IPS-20b (cell line): ENCODE measurements around the gene SAE1.

ENCODE experiments used
- H3K27ac ChIP-seq: one replicate; pipeline ENCODE4 v1.5.1; 2013; ENCODE audit warnings: low read length
- H3K27me3 ChIP-seq: 2 replicates; pipeline ENCODE4 v1.6.1; 2013; ENCODE audit warnings: mild to moderate bottlenecking, low read length, inconsistent platforms; ENCODE audit not compliant: insufficient read depth
- H3K36me3 ChIP-seq: 2 replicates; pipeline ENCODE4 v1.6.1; 2013; ENCODE audit warnings: low read depth, mild to moderate bottlenecking, inconsistent platforms, low read length, moderate library complexity; ENCODE audit not compliant: insufficient read depth
- H3K4me1 ChIP-seq: 2 replicates; pipeline ENCODE4 v1.6.1; 2013; ENCODE audit warnings: mild to moderate bottlenecking, control low read depth, inconsistent platforms, low read length, moderate library complexity; ENCODE audit not compliant: insufficient read depth
- H3K4me3 ChIP-seq: 2 replicates; pipeline ENCODE4 v1.5.1; 2013; ENCODE audit warnings: mild to moderate bottlenecking, low read length, inconsistent platforms
- H3K9ac ChIP-seq: 2 replicates; pipeline ENCODE4 v1.6.1; 2013; ENCODE audit warnings: low read depth, mild to moderate bottlenecking, inconsistent platforms, low read length, moderate library complexity
- H3K9me3 ChIP-seq: 2 replicates; pipeline ENCODE4 v1.6.1; 2013; ENCODE audit warnings: mild to moderate bottlenecking, low read depth, low read length, inconsistent platforms; ENCODE audit not compliant: insufficient read depth

The SAE1 gene

GRCh38 chr19:47210180-47210490 lies 79.5 kb downstream of the SAE1 start:
- H3K9ac ChIP-seq, result peak overlapping the region; percentile 71; the same call in 1 of the 2 replicates
- no peak overlapping the region for H3K4me3 ChIP-seq
- no peaks in the 10 kb centered on the region for H3K9me3 ChIP-seq
- peaks cover 65% of the 10 kb centered on the region for H3K36me3 ChIP-seq
- no peaks in the 10 kb centered on the region for H3K27me3 ChIP-seq
- no peak overlapping the region for H3K27ac ChIP-seq
- H3K4me1 ChIP-seq, result peaks cover 13% of the 10 kb centered on the region

- Histone ChIP-seq H3K9me3 (no peaks in the 10 kb centered on the region), H3K36me3 (peaks cover 59% of the 10 kb centered on the region)
Observed at GRCh38 chr19:47210689-47211316, 80.2 kb downstream of the SAE1 start.

GRCh38 chr19:47215581-47215980 lies 84.9 kb downstream of the SAE1 start:
- Histone ChIP-seq H3K36me3 (peaks cover 14% of the 10 kb centered on the region), H3K9ac (no peak overlapping the region), H3K4me3 (no peak overlapping the region), H3K9me3 (no peaks in the 10 kb centered on the region), H3K27ac (no peak overlapping the region), H3K4me1 (peaks cover under 1% of the 10 kb centered on the region), H3K27me3 (no peaks in the 10 kb centered on the region)

More at GRCh38 chr19:47210689-47211316, 80.2 kb downstream of the SAE1 start:
- Histone ChIP-seq H3K4me3 (no peak overlapping the region), H3K27ac (peak overlapping the region; percentile 42), H3K27me3 (no peaks in the 10 kb centered on the region), H3K9ac (peak overlapping the region; percentile 71; the same call in 1 of the 2 replicates), H3K4me1 (peaks cover 13% of the 10 kb centered on the region)

DNA sequence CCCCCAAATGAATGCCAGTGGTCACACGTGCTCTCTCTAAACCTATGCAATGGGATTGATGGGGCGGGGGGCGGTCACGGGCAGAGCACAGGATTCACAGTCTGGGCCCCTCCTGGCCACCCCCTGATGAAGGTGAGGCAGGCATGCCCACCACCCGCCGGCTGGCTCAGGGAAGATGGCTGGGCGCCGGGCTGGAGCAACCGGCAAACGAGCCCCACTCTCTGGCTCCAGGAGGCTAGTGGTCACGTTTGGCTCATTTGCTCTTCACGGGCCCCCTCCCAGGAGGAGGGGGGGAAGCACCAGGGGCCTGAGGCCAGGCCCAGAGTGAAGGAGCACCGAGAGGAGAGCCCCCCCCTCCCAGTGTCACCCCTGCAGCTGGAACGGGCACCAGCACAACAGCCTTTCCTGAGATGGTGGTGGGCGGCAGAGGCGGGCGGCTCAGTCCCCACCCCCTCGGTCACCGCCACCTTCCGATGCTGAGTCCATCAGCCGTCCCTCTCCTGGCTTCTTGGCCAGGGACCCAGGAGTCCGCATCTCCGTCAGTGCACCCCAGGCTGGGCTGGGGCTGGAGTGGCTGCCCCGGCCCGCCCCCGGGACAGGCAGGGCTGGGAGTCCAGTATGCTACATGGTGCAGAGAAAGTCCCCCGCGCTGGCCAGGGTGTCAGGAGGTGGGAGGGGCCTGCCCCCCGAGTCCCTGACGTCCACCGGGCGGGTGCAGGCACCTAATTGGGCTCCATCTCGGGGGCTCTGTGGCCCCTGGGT lies 90.6 kb downstream of the SAE1 start:
- Histone ChIP-seq H3K4me3 (no peak overlapping the region), H3K27me3 (no peaks in the 10 kb centered on the region), H3K36me3 (peaks cover 15% of the 10 kb centered on the region), H3K4me1 (peaks cover 5% of the 10 kb centered on the region; the same call in 1 of the 2 replicates), H3K9ac (no peak overlapping the region), H3K9me3 (no peaks in the 10 kb centered on the region), H3K27ac (no peak overlapping the region)

GRCh38 chr19:47221890-47222289 lies 91.3 kb downstream of the SAE1 start:
- H3K4me3 ChIP-seq, result no peak overlapping the region
- peaks cover 5% of the 10 kb centered on the region; the same call in 1 of the 2 replicates for H3K4me1 ChIP-seq
- H3K9me3 ChIP-seq, result no peaks in the 10 kb centered on the region
- H3K9ac ChIP-seq, result no peak overlapping the region
- peak overlapping the region; percentile 39 for H3K27ac ChIP-seq
- H3K36me3 ChIP-seq, result peaks cover 15% of the 10 kb centered on the region
- H3K27me3 ChIP-seq, result no peaks in the 10 kb centered on the region

DNA sequence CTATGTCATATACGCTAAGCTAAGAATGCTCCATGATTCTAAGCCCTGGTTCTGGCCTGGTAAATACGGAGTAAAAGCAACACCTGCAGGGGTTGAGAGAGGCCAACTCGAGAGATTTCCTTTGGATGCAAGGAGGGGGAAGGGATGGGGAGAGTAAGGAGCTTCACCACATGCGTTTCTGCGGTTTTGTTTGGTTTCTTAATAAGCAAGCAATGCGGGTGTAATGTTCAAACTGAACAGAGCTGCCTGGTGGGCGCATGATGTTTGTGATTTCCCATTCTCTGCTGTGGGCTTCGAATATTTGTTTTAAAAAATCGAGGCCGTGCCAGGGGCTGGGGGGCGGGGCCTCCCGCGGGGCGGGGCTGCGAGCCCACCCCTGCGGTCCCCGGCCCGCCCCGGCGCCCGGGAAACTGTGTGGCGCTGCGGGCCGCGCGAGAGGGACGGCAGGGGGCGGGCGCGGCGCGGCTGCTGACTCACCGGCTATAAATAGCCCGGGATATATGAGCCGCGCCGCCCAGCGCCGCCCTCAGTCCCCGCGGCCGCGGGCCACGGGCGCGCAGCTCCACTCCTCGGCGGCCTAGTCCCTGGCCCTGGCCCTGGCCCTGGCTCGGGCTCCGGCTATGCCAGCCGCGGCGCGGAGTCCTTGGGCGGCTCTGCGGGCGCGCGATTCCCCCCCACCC lies 95.3 kb downstream of the SAE1 start:
- H3K9me3 ChIP-seq, result no peaks in the 10 kb centered on the region
- H3K36me3 ChIP-seq, result peaks cover 9% of the 10 kb centered on the region
- peak overlapping the region; percentile 78; the same call in 1 of the 2 replicates for H3K4me3 ChIP-seq
- peak overlapping the region; percentile 78; the same call in 1 of the 2 replicates for H3K9ac ChIP-seq
- H3K27me3 ChIP-seq, result peaks cover 14% of the 10 kb centered on the region; the same call in 1 of the 2 replicates
- H3K4me1 ChIP-seq, result peaks cover 8% of the 10 kb centered on the region; the same call in 1 of the 2 replicates
- H3K27ac ChIP-seq, result peak overlapping the region; percentile 84

DNA sequence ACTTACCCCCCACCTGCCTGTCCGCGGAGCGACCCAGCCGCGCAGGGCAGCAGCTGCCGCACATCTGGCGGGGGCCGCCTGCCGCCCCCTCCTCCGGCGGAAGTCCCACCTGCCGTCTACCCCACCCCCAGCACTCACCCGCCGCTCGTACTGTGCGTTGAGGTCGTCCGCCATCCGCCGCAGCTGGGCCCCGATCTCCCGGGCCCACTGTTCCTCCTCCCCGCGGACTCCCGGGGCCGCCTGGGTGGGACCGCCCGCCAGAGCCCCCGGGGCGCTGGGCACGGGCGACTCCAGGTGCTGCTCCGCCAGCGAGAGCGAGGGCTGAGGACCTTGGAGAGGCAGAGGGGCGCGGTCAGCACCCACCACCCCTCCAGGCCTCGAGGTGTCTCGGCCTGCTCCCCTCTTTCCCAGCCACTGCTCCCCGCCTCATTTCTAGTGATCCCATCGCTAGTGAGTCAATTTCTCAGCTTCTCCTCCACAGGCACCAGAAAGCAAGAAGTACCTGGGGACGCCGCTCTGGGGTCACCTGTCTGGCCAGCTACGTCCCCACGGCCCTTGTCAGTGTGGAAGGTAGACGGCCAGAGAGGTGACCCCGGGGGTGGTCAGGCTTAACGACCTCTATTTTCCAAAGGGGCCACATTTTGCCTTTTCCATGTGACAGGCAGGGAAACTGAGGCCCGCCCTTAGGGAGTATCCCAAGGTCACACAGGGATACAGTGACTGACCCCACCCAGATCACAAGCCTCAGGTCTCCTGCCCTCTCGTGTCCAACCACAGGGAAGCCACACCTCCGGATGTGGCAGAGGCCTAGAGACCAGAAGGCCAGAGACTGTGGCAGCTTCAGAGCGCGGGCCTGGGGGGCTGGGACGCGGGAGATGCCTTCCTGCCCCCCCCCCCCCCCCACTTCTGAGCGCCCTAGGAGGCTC lies 96.1 kb downstream of the SAE1 start:
- H3K9ac ChIP-seq, result peak overlapping the region; percentile 78; the same call in 1 of the 2 replicates
- peak overlapping the region; percentile 84 for H3K27ac ChIP-seq
- H3K4me1 ChIP-seq, result peaks cover 10% of the 10 kb centered on the region; the same call in 1 of the 2 replicates
- H3K27me3 ChIP-seq, result peaks cover 14% of the 10 kb centered on the region; the same call in 1 of the 2 replicates
- H3K4me3 ChIP-seq, result peak overlapping the region; percentile 78
- no peaks in the 10 kb centered on the region for H3K9me3 ChIP-seq
- H3K36me3 ChIP-seq, result peaks cover 6% of the 10 kb centered on the region; the same call in 1 of the 2 replicates

DNA sequence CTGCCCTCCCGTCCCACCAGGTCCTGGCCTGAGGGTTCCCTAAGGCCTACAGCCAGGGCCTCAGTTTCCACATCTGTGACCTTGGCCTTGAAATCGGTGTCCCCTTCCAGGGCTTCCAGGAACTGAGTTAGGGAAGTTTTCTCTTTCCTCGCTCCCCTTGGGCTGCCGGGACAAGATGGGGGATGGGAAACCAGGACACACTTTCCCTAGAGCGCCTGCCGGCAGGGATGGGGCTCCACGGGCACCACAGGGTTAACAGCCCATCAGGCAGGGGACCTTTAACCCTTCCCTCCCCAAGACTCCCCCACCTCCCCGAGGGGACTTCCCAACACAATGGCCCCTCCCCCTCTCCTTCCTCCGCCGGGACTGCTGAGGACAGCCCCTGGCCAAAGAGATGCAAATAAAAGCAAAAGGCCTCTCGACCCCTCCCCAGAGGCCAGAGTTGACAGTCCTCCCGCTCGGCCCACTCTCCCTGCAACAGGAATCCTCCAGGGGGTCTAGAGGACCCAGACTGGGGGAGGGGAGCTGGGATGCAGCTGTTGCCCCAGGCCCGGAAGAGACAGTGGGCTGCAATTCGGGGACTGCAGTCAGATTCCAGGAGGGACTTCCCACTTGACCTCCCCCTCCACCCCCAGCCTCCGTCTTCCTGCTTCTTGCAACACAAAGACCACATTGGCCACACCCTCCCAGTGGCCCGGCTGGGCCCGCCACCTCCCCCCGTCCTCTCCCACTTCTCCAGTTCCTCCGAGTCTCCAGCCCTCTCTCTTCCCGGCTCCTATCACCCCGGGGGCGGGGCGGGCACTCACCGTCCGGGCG lies 96.9 kb downstream of the SAE1 start:
- Histone ChIP-seq H3K27ac (peak overlapping the region; percentile 84), H3K9me3 (no peaks in the 10 kb centered on the region), H3K4me1 (peaks cover 12% of the 10 kb centered on the region; the same call in 1 of the 2 replicates), H3K4me3 (peak overlapping the region; percentile 78), H3K9ac (peak overlapping the region; percentile 78; the same call in 1 of the 2 replicates), H3K27me3 (peaks cover 14% of the 10 kb centered on the region; the same call in 1 of the 2 replicates), H3K36me3 (no peaks in the 10 kb centered on the region)

- Histone ChIP-seq H3K4me3 (peak overlapping the region; percentile 78), H3K9me3 (no peaks in the 10 kb centered on the region), H3K9ac (peak overlapping the region; percentile 78; the same call in 1 of the 2 replicates), H3K27me3 (peaks cover 14% of the 10 kb centered on the region; the same call in 1 of the 2 replicates), H3K36me3 (no peaks in the 10 kb centered on the region), H3K27ac (peak overlapping the region; percentile 60), H3K4me1 (peaks cover 12% of the 10 kb centered on the region; the same call in 1 of the 2 replicates)
Observed at GRCh38 chr19:47228168-47228936, 97.7 kb downstream of the SAE1 start.
